GM21723 (cell line): Measurements from ENCODE around the gene EFNA2.
"Not testable (repeated sequence)": the region's sequence is repeated elsewhere in the genome, so short reads cannot be mapped to it uniquely, and the experiment has no call there.

Experiments used
- ATAC-seq: cut with Tn5 transposase; IDR thresholded peaks from one replicate; pipeline ENCODE4 v1.9.1; 2021; ENCODE audit warnings: mild to moderate bottlenecking, moderate library complexity; ENCODE audit not compliant: unreplicated experiment

EFNA2 gene

GRCh38 chr19:1285737-1286360 is at the start of gene EFNA2:
Gene EFNA2 (plus strand): TSS chr19:1285873. CDS start chr19:1286169, 296 bp downstream.
- ATAC-seq = no peak

- ATAC-seq = no peak
Observed at GRCh38 chr19:1236576-1236975, 49.1 kb upstream of the EFNA2 start.

GRCh38 chr19:1237027-1237659 is 48.5 kb upstream of the EFNA2 start:
- ATAC-seq = no peak

GRCh38 chr19:1237754-1238368 is 47.8 kb upstream of the EFNA2 start, which contains the start of gene CBARP:
Gene CBARP (minus strand): TSS chr19:1238005. CDS start chr19:1236100, 1,905 bp downstream.
- ATAC-seq = no peak

- ATAC-seq = no peak
Observed at GRCh38 chr19:1238369-1239303, 47.0 kb upstream of the EFNA2 start.

GRCh38 chr19:1239420-1239795 is 46.3 kb upstream of the EFNA2 start:
- no peak for ATAC-seq

- peak; percentile 25 for ATAC-seq
Observed at GRCh38 chr19:1239796-1240737, 45.6 kb upstream of the EFNA2 start.

- no peak for ATAC-seq
Observed at GRCh38 chr19:1240925-1241324, 44.7 kb upstream of the EFNA2 start.

- peak; percentile 45 for ATAC-seq
Observed at GRCh38 chr19:1241417-1242095, 44.1 kb upstream of the EFNA2 start, which contains the start of gene ATP5F1D. Gene ATP5F1D (plus strand): TSS chr19:1241751. CDS start chr19:1241851, 100 bp downstream.

- no peak for ATAC-seq
Observed at GRCh38 chr19:1243768-1244692, 41.6 kb upstream of the EFNA2 start.

- ATAC-seq = no peak
Observed at GRCh38 chr19:1244693-1245451, 40.8 kb upstream of the EFNA2 start.

- ATAC-seq = no peak
Observed at GRCh38 chr19:1245494-1246264, 40.0 kb upstream of the EFNA2 start.

GRCh38 chr19:1246265-1247087 is 39.2 kb upstream of the EFNA2 start:
- ATAC-seq = not testable (repeated sequence)

- ATAC-seq = no peak
Observed at GRCh38 chr19:1247748-1248138, 37.9 kb upstream of the EFNA2 start.

- ATAC-seq = peak; percentile 13
Observed at GRCh38 chr19:1248139-1248785, 37.4 kb upstream of the EFNA2 start, which contains the start of gene MIDN. Gene MIDN (plus strand): TSS chr19:1248583. CDS start chr19:1250297, 1,714 bp downstream.
